Thoracic aorta (tissue), 2 donors: ENCODE data around the gene COL20A1. TPM values are rescaled to one million over a fixed set of nuclear protein-coding genes. Genes with fewer than 3 reads are reported as not detected.
"Not testable (repeated sequence)": the region's sequence is repeated elsewhere in the genome, so short reads cannot be mapped to it uniquely, and the experiment has no call there.

Source experiments
- ATAC-seq: fragments of 150-250 bp; one replicate; pipeline ENCODE4 v1.8.0; 2017; ENCODE audit warnings: low read depth; ENCODE audit not compliant: insufficient number of reproducible peaks, low FRiP score
- DNase-seq: peaks from one replicate; pipeline ENCODE4 v3.0.0-alpha.2; 2020; ENCODE audit warnings: low spot score
- H3K27ac ChIP-seq, 2 donors: fragments of 200-600 bp; sonication (generic); 1 replicate in 1 of 2; 2 replicates in 1 of 2; pipeline ENCODE4 v1.5.1; 2016; ENCODE audit warnings: mild to moderate bottlenecking in 2 of 2, moderate library complexity in 2 of 2
- H3K27me3 ChIP-seq: fragments of 200-600 bp; sonication (generic); replicated peaks from 2 replicates; pipeline ENCODE4 v1.6.0; 2016; ENCODE audit warnings: mild to moderate bottlenecking; ENCODE audit not compliant: insufficient read depth
- H3K36me3 ChIP-seq: fragments of 200-600 bp; sonication (generic); one replicate; pipeline ENCODE4 v1.5.1; 2016
- H3K4me1 ChIP-seq, 2 donors: fragments of 200-600 bp; sonication (generic); 1 replicate in 1 of 2; 2 replicates in 1 of 2; pipeline versions ENCODE4 v1.5.1 to v1.6.0; 2016; ENCODE audit warnings: low read depth in 2 of 2, mild to moderate bottlenecking in 1 of 2; ENCODE audit not compliant: control insufficient read depth in 1 of 2
- H3K4me3 ChIP-seq: fragments of 200-600 bp; sonication (generic); 2 replicates; pipeline ENCODE4 v1.5.1; 2016; ENCODE audit warnings: mild to moderate bottlenecking
- H3K9me3 ChIP-seq: fragments of 200-600 bp; sonication (generic); 2 replicates; pipeline ENCODE4 v1.5.1; 2016
- total RNA-seq, 2 donors: library from RNA; depleted of rRNA; stranded (reverse); fragments of >200 nt; gene quantifications; one replicate each; pipeline versions ENCODE4 v1.1.0 to v1.2.3, GENCODE V29; 2016
- TF ChIP-seq, protein P1 (sequence below): fragments of 200-600 bp; sonication (generic); IDR thresholded peaks from one replicate; pipeline ENCODE4 v1.5.1; 2019; ENCODE audit warnings: antibody characterized with exemption

Gene COL20A1
- total RNA-seq, 2 donors from 2014 or later = not detected

DNA sequence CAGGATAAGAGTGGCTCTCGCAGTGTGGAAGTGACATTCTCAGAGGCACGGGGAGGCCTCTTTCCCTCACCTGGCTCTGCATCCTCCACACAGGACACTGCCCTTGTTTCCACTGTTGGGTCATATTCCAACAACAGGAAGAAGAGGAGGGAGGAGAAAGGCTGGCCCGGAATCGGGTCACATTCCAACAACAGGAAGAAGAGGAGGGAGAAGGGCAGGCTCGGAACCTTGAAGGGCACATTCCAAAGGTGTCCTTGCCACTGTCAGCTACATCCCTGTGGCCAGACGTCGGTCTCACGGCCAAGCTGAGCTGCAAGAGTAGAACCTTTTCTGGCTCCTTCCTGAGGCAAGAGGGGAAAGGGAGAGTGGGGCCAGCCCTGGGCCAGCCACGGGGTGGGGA is 42.7 kb downstream of the COL20A1 start:
- no peaks in the 10 kb centered on the region for H3K9me3 ChIP-seq
- no peaks in the 10 kb centered on the region for H3K36me3 ChIP-seq
- no peak overlapping the region for H3K4me3 ChIP-seq
- H3K4me1 ChIP-seq = no peaks in the 10 kb centered on the region
- ATAC-seq (no peak), DNase-seq (no peak)
- TF ChIP-seq, protein P1, sequence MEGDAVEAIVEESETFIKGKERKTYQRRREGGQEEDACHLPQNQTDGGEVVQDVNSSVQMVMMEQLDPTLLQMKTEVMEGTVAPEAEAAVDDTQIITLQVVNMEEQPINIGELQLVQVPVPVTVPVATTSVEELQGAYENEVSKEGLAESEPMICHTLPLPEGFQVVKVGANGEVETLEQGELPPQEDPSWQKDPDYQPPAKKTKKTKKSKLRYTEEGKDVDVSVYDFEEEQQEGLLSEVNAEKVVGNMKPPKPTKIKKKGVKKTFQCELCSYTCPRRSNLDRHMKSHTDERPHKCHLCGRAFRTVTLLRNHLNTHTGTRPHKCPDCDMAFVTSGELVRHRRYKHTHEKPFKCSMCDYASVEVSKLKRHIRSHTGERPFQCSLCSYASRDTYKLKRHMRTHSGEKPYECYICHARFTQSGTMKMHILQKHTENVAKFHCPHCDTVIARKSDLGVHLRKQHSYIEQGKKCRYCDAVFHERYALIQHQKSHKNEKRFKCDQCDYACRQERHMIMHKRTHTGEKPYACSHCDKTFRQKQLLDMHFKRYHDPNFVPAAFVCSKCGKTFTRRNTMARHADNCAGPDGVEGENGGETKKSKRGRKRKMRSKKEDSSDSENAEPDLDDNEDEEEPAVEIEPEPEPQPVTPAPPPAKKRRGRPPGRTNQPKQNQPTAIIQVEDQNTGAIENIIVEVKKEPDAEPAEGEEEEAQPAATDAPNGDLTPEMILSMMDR = no peak
- no peak overlapping the region for H3K27ac ChIP-seq
- no peaks in the 10 kb centered on the region for H3K27me3 ChIP-seq

DNA sequence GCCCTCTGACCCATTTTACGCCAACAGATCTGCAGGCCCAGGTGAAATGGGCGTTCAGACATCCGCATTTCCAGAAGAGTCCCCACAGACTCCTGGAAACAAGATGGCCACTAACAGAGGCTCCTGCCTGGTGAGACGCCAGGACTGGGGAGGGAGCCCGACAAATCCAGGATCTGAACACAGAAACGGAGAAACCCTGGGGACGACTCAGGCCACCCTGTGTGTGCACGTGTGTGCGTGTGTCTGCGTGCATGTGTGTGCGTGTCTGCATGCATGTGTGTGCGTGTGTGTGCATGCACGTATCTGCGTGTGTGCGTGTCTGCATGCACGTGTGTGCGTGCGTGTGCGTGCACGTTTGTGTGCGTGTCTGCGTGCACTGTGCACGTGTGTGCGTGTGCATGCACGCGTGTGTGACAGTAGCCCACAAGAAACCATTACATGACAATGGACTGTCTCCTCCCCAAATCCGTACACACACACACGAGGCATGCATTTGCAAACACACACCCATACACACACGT is 43.3 kb downstream of the COL20A1 start:
- Histone ChIP-seq H3K27ac (no peak overlapping the region), H3K9me3 (no peaks in the 10 kb centered on the region), H3K27me3 (no peaks in the 10 kb centered on the region), H3K4me3 (no peak overlapping the region), H3K4me1 (no peaks in the 10 kb centered on the region), H3K36me3 (no peaks in the 10 kb centered on the region)
- no peak for ATAC-seq
- TF ChIP-seq, protein P1 = no peak
- no peak for DNase-seq

DNA sequence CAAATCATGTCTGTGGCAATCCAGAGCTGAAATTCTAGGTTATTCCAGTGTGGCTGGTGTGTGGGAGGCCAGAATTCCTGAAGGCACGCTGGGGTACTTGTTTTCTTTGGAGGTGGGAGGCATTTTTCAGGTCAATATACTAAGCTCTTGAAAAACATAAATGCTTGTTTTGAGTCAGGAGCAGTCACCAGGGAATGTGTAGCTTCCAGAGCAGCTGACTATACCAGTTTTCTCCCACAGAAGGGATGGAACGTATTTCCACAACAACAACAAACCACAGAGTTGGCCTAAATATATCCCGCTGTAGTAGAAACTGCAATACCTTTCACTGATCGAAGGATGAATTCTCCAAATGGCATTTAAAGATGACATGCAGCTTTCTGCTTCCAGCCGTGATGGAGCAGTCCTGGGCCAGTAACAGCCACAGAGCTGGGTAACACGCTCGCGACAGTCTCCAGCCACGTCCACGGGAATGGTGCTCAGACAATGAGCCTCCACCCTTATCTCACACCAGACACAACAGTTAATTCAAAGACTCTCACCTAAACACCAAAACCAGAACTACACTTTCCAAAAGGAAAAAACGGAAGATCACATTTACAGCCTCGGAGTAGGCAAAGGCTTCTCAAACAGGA is 44.9 kb downstream of the COL20A1 start:
- H3K27me3 ChIP-seq = no peaks in the 10 kb centered on the region
- TF ChIP-seq, protein P1 = no peak
- no peaks in the 10 kb centered on the region for H3K9me3 ChIP-seq
- DNase-seq = no peak
- H3K4me3 ChIP-seq = no peak overlapping the region
- no peak for ATAC-seq
- H3K4me1 ChIP-seq = no peaks in the 10 kb centered on the region
- H3K27ac ChIP-seq = no peak overlapping the region
- H3K36me3 ChIP-seq = no peaks in the 10 kb centered on the region

DNA sequence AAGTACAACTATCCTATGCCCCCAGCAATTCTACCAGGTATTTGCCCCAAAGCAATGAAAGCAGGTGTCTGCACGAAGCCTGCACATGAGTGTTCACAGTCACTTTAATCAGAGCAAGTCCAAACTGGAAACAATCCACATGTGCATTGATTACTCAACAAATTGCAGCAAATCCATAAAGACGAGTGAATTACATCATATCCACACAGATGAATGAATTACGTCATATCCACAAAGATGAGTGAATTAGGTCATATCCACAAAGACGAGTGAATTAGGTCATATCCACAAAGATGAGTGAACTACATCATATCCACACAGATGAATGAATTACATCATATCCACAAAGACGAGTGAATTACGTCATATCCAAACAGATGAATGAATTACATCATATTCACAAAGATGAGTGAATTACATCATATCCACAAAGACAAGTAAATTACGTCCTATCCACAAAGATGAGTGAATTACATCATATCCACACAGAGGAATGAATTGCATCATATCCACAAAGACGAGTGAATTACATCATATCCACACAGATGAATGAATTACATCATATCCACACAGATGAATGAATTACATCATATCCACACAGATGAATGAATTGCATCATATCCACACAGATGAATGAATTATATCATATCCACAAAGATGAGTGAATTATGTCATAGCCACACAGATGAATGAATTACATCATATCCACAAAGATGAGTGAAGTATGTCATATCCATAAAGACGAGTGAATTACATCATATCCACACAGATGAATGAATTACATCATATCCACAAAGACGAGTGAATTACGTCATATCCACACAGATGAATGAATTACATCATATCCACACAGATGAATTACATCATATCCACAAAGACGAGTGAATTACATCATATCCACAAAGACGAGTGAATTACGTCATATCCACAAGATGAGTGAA is 46.4 kb downstream of the COL20A1 start:
- not testable (repeated sequence) for H3K4me1 ChIP-seq, H3K9me3 ChIP-seq, H3K4me3 ChIP-seq, DNase-seq, H3K27me3 ChIP-seq, H3K27ac ChIP-seq, ATAC-seq, H3K36me3 ChIP-seq

DNA sequence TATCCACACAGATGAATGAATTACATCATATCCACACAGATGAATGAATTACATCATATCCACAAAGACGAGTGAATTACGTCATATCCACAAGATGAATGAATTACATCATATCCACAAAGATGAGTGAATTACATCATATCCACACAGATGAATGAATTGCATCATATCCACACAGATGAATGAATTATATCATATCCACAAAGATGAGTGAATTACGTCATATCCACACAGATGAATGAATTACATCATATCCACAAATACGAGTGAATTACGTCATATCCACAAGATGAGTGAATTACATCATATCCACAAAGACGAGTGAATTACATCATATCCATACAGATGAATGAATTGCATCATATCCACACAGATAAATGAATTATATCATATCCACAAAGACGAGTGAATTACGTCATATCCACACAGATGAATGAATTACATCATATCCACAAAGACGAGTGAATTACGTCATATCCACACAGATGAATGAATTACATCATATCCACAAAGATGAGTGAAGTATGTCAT is 47.2 kb downstream of the COL20A1 start:
- DNase-seq, H3K9me3 ChIP-seq, H3K4me3 ChIP-seq, H3K27me3 ChIP-seq, ATAC-seq, H3K4me1 ChIP-seq, H3K36me3 ChIP-seq, H3K27ac ChIP-seq: not testable (repeated sequence)
